ENCODE results near the gene ABI2. TPM values are rescaled to one million over a fixed set of nuclear protein-coding genes. Genes with fewer than 3 reads are reported as not detected.
"Not testable (repeated sequence)": the region's sequence is repeated elsewhere in the genome, so short reads cannot be mapped to it uniquely, and the experiment has no call there.

The ABI2 gene
- total RNA-seq, 4 donors from 2014 or later, result 9.8 to 69.6 (median 17.8) TPM

- Histone ChIP-seq H3K27me3 (no peaks in the 10 kb centered on the region), H3K27ac (no peak overlapping the region), H3K4me1 (no peaks in the 10 kb centered on the region), H3K9me3 (no peaks in the 10 kb centered on the region), H3K36me3 (peaks cover 0 to 10% (median 4%) of the 10 kb centered on the region in 4 donors), H3K4me3 (no peak overlapping the region)
- no peak for DNase-seq
- TF ChIP-seq, protein P1, sequence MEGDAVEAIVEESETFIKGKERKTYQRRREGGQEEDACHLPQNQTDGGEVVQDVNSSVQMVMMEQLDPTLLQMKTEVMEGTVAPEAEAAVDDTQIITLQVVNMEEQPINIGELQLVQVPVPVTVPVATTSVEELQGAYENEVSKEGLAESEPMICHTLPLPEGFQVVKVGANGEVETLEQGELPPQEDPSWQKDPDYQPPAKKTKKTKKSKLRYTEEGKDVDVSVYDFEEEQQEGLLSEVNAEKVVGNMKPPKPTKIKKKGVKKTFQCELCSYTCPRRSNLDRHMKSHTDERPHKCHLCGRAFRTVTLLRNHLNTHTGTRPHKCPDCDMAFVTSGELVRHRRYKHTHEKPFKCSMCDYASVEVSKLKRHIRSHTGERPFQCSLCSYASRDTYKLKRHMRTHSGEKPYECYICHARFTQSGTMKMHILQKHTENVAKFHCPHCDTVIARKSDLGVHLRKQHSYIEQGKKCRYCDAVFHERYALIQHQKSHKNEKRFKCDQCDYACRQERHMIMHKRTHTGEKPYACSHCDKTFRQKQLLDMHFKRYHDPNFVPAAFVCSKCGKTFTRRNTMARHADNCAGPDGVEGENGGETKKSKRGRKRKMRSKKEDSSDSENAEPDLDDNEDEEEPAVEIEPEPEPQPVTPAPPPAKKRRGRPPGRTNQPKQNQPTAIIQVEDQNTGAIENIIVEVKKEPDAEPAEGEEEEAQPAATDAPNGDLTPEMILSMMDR (IDR thresholded peaks at IDR 0.05), result no peak
- no peak for TF ChIP-seq POLR2AphosphoS5 (IDR thresholded peaks at IDR 0.05)
- TF ChIP-seq POLR2A (IDR thresholded peaks at IDR 0.05), result no peak
- no peak for TF ChIP-seq EP300 (IDR thresholded peaks at IDR 0.05; ENCODE audit: low read depth)
- intact Hi-C loops (cut with DNase I; ENCODE audit: low total_unique reads) (no loop called here), in situ Hi-C loops (cut with MboI; ENCODE audit: low pct_ligation_motif_present in 1 of 4, low pct_unique_long_range_greater_than_20kb in 1 of 4, low sequenced_read_pairs in 3 of 4) (no loop called here)
- WGBS, 2 donors (ENCODE audit: low coverage in 1 of 2), result 65 to 73% methylated on average over 7 of the region's 7 CpGs
Observed at GRCh38 chr2:203412546-203413331, 84.5 kb downstream of the ABI2 start.

- intact Hi-C loops (cut with DNase I; ENCODE audit: low total_unique reads), result no loop called here
- in situ Hi-C loops (cut with MboI; ENCODE audit: low pct_ligation_motif_present in 1 of 4, low pct_unique_long_range_greater_than_20kb in 1 of 4, low sequenced_read_pairs in 3 of 4), result no loop called here
- no peak overlapping the region for H3K27ac ChIP-seq
- peaks cover 0 to 20% (median 8%) of the 10 kb centered on the region in 4 donors for H3K36me3 ChIP-seq
- no peaks in the 10 kb centered on the region for H3K4me1 ChIP-seq
- no peak for TF ChIP-seq POLR2AphosphoS5 (IDR thresholded peaks at IDR 0.05)
- H3K4me3 ChIP-seq, result no peak overlapping the region
- peaks cover 0 to 5% of the 10 kb centered on the region in 2 donors for H3K9me3 ChIP-seq
- H3K27me3 ChIP-seq, result no peaks in the 10 kb centered on the region
- no peak for DNase-seq
Observed at GRCh38 chr2:203413796-203414195, 85.6 kb downstream of the ABI2 start.

DNA sequence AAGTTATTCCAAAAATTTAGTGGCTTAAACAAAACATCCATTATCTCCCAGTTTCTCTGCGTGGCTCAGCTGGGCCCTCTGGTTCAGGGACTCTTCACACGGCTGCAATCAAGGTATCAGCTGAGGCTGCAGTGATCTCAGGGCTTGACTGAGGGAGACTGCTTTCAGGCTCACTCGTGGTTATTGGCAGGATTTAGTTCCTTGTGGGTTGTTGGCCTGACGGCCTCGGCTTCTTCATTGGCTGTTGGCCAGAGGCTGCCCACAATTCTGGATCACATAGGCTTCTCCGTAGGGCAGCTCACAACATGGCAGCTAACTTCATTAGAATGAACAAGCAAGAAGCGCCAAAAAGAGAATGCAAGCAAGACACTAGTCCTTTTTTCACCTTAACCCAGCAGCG lies 90.1 kb downstream of the ABI2 start:
- Histone ChIP-seq H3K4me1 (no peaks in the 10 kb centered on the region), H3K9me3 (peaks cover 0 to 9% of the 10 kb centered on the region in 2 donors), H3K27me3 (no peaks in the 10 kb centered on the region), H3K27ac (no peak overlapping the region), H3K36me3 (peaks cover 0 to 22% (median 8%) of the 10 kb centered on the region in 4 donors), H3K4me3 (no peak overlapping the region)
- WGBS, 2 donors (ENCODE audit: low coverage in 1 of 2), result 86 to 93% methylated on average over 3 to 8 of the region's 8 CpGs
- intact Hi-C loops (cut with DNase I; ENCODE audit: low total_unique reads), result no loop called here
- TF ChIP-seq POLR2A (IDR thresholded peaks at IDR 0.05) (no peak), EP300 (IDR thresholded peaks at IDR 0.05; ENCODE audit: low read depth) (no peak)
- no peak for DNase-seq
- in situ Hi-C loops (cut with MboI; ENCODE audit: low pct_ligation_motif_present in 1 of 4, low pct_unique_long_range_greater_than_20kb in 1 of 4, low sequenced_read_pairs in 3 of 4), result no loop called here

GRCh38 chr2:203427061-203427460 lies 98.9 kb downstream of the ABI2 start:
- Histone ChIP-seq H3K27me3 (no peaks in the 10 kb centered on the region), H3K36me3 (no peaks in the 10 kb centered on the region), H3K27ac (no peak overlapping the region), H3K9me3 (no peaks in the 10 kb centered on the region), H3K4me3 (no peak overlapping the region), H3K4me1 (peaks cover 0 to 15% (median 4%) of the 10 kb centered on the region in 4 donors)
- no peak for DNase-seq
- in situ Hi-C loops (cut with MboI; ENCODE audit: low pct_ligation_motif_present in 1 of 4, low pct_unique_long_range_greater_than_20kb in 1 of 4, low sequenced_read_pairs in 3 of 4) (no loop called here), intact Hi-C loops (cut with DNase I; ENCODE audit: low total_unique reads) (no loop called here)
- WGBS, 2 donors (ENCODE audit: low coverage in 1 of 2), result 86% methylated on average over 2 of the region's 2 CpGs; no CpG with 5 or more reads in 1 of the 2 donors
- TF ChIP-seq POLR2A (IDR thresholded peaks at IDR 0.05) (no peak), EP300 (IDR thresholded peaks at IDR 0.05; ENCODE audit: low read depth) (no peak), POLR2AphosphoS5 (IDR thresholded peaks at IDR 0.05) (no peak)
- TF ChIP-seq, protein P1 (IDR thresholded peaks at IDR 0.05), result no peak

DNA sequence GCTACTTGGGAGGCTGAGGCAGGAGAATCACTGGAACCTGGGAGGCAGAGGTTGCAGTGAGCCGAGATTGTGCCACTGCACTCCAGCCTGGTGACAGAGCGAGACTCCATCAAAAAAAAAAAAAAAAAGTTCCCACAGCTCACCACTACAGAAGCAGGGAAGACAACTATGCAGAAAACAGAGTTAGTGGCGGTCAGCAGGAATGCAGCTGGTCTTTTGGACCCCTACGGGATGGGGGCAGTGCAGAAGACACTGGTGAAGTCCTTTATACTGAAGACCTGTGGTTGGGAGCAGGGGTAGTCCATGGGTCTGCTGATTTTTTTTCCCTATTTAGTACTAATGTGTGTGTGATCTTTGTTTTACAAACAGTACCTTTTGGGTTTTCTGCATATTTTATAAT lies 101.4 kb downstream of the ABI2 start:
- H3K36me3 ChIP-seq; in situ Hi-C loops (cut with MboI; ENCODE audit: low pct_ligation_motif_present in 1 of 4, low pct_unique_long_range_greater_than_20kb in 1 of 4, low sequenced_read_pairs in 3 of 4); H3K4me3 ChIP-seq; DNase-seq; H3K27ac ChIP-seq; intact Hi-C loops (cut with DNase I; ENCODE audit: low total_unique reads); H3K9me3 ChIP-seq; H3K27me3 ChIP-seq: not testable (repeated sequence)
- WGBS, 2 donors (ENCODE audit: low coverage in 1 of 2), result 96 to 100% methylated on average over 2 to 4 of the region's 4 CpGs
- peaks cover 0 to 15% (median 4%) of the 10 kb centered on the region in 4 donors for H3K4me1 ChIP-seq

All from transverse colon (tissue), 4 donors.